ENCODE results near the gene KRTAP4-3.
"Not testable (repeated sequence)": the region's sequence is repeated elsewhere in the genome, so short reads cannot be mapped to it uniquely, and the experiment has no call there.

Gene KRTAP4-3

GRCh38 chr17:41168121-41168520 is at the start of gene KRTAP4-3:
KRTAP4-3 (minus strand) TSS chr17:41168221; CDS start chr17:41168172, 49 bp downstream.
- DNase-seq: no peak

DNA sequence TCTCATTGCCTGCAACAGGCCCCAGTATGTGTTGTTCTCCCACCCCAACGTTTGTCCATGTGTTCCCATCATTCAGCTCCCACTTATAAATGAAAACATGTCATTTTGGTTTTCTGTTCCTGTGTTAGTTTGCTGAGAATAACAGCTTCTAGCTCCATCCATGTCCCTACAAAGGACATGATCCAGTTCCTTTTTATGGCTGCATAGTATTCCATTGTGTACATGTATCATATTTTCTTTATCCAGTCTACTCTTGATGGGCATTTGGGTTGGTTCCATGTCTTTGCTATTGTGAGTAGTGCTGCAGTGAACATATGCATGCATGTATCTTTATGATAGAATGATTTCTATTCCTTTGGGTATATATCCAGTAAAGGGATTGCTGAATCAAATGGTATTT is 47.7 kb upstream of the KRTAP4-3 start:
- DNase-seq: no peak

- no peak for DNase-seq
These were observed 44.6 kb upstream of the KRTAP4-3 start for GRCh38 chr17:41212524-41213169.

GRCh38 chr17:41211845-41212466 is 43.9 kb upstream of the KRTAP4-3 start:
- no peak for DNase-seq

GRCh38 chr17:41199421-41200078 is 31.5 kb upstream of the KRTAP4-3 start:
- DNase-seq: no peak

DNA sequence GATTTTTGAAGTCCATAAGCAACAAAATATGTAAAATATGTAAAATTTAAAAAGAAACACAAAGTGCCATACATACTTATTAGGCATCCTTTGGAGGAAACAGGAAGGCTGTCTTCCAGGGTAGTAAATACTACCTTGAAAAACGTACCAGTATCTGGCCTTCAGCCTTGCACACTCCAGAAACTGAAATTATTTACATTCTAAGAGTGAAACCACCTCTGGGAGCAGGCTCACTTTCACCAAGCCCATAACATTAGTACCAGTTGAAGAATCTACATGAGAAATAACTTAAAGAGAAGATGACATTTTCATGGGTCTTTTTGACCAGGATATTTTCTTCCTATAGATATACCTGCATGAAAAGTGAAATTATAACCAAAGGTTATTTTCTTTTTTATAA is 28.0 kb upstream of the KRTAP4-3 start:
- DNase-seq: no peak

- no peak for DNase-seq
These were observed 22.3 kb upstream of the KRTAP4-3 start for GRCh38 chr17:41190328-41190727.

GRCh38 chr17:41189837-41190318 is 21.9 kb upstream of the KRTAP4-3 start, which contains the start of gene KRTAP9-1:
KRTAP9-1 (plus strand) TSS chr17:41189887; CDS start chr17:41189887, 0 bp downstream.
- not testable (repeated sequence) for DNase-seq

DNA sequence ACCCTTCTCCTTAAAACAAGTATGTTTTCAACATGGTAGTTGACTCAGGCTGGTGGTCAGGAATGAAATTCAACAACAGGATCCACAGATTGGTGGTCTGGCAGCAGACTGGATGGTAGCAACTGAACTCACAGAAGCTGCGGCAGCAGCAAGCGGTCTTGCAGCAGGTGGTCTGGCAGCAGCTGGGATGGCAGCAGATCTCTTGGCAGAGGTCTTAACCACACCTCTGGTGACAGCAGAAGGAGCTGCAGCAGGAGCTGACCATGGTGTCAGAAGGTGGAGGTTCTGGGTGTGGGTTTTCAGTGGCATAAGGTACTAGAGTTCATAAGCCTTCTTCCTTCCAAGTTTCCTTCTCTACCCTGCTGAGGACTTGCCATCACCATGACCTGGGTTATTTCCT is 18.9 kb upstream of the KRTAP4-3 start:
- DNase-seq: no peak

GRCh38 chr17:41185001-41185400 is 17.0 kb upstream of the KRTAP4-3 start:
- no peak for DNase-seq

DNA sequence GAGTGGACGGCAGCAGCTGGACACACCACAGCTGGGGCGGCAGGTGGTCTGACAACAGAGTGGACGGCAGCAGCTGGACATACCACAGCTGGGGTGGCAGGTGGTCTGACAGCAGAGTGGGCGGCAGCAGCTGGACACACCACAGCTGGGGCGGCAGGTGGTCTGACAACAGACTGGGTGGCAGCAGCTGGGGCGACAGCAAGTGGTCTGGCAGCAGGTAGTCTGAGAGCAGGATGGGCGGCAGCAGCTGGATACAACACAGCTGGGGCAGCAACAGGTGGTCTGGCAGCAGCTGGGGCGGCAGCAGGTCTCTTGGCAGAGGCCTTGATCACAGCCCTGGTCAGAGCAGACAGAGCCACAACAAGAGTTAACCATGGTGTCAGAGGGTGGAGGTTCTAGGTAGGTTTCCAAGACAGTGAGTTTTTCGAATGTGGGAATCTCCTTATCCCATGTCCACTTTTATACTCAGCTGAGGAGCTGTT is 16.5 kb upstream of the KRTAP4-3 start, which contains the start of gene KRTAP4-1:
Gene KRTAP4-1, minus strand, starts transcription at position 432 of the 482 bp plus-strand sequence. Its CDS starts 57 bp downstream, at position 375.
- DNase-seq: no peak

DNA sequence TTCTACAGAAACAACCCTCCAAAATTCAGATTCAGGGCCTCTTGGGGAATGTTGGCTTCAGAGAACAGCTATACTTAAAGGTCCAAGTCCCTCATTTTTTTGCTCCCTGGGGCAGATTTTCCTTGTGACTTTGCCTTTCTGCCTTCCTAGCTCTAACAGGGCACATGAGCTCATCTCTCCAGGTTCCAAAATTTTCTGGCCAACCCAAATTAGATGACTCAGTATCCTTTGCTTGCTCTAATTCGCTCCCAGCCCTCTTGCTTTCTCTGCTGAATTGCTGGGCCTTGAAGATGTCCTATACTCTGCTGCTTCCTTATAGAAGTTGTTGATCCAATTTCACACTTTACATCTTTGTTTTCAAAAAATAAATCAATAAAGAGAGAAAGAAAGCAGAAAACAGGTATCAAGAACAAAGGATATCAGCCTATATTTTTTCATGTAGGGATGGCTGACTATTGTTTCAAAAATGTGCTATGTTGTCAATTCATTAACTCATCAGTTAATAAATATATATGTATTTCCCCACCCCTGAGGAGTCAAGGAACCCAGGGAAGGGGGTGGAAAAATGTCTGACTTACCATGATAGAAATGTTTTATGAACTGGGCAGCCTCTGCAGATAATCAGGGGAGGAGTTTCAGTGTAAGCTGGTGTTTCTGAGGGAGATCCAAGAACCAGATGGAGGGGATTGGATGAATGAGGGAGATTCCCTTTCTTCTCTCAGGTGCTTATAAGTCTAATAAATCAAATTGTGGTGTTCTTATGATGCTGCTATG is 11.0 kb upstream of the KRTAP4-3 start:
- no peak for DNase-seq

GRCh38 chr17:41178341-41178740 is 10.3 kb upstream of the KRTAP4-3 start:
- no peak for DNase-seq

GRCh38 chr17:41177727-41178271 is 9.8 kb upstream of the KRTAP4-3 start, which contains the start of gene KRTAP4-2:
KRTAP4-2 (minus strand) TSS chr17:41178221; CDS start chr17:41178164, 57 bp downstream.
- DNase-seq: no peak

DNA sequence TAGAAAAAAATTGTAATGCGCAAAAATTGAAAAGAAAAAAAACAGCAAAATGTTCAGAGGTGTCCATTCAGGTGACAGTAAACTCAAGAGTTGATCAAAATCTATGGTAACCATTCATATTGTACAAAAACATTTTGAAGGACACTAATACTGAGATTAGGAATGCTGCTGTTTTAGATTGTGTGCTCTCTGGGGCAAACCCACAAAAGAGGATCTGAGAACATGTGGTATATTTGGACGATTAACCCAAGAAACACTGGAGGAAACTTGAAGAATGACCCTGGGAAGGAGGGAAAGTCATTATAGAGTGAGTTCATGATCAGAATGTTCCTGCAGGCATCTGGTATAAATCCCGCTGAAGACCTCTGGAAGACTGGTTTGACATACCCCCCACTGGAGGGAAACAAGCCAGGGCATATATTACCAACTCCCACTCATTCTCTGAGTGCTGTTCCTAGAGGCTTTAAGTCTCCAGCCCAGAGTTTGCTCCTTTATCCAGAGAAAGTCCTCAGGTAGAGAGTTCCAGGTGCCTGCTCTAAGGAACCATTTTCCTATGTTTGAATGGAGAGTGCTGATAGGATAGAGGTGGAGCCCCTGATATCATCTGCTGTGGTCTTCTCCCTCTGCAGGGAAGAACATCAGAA is 8.8 kb upstream of the KRTAP4-3 start:
- no peak for DNase-seq

- DNase-seq: no peak
These were observed 3.9 kb upstream of the KRTAP4-3 start for GRCh38 chr17:41171886-41172285.

DNA sequence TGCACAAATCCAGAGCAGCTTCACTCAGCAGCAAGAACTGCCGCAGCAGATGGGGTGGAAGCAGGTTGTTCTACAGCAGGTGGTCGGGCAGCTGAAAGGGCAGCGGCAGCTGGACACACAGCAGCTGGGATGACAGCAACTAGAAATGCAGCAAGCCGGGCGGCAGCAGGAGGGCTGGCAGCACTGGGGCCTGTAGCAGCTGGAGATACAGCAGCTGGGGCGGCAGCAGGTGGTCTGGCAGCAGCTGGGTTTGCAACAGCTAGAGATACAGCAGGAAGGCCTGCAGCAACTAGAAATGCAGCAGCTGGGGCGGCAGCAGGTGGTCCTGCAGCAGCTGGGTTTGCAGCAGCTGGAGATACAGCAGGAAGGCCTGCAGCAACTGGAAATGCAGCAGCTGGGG is 460 bp downstream of the KRTAP4-3 start:
- no peak for DNase-seq

- DNase-seq: no peak
These were observed 4.2 kb downstream of the KRTAP4-3 start for GRCh38 chr17:41163828-41164227.

DNA sequence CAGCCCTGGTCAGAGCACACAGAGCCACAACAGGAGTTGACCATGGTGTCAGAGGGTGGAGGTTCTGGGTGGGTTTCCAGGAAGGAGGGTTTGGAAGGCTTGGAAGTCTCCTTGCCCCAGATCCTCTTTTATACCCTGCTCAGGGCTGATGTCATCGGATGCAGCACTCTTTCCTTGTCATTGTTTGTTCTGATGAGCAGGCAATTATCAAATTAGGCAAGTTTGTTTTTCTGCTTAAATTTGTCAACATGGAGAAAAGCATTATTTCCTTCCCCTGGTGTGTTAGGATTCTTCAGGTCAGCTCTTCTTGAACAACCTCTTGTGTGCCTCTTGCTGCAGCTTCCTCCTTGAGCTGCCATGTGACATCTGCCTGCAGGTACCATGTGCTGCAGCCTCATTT is 7.4 kb downstream of the KRTAP4-3 start, which contains the start of gene KRTAP4-4:
Gene KRTAP4-4, minus strand, starts transcription at position 101 of the 400 bp plus-strand sequence. Its CDS starts 57 bp downstream, at position 44.
- DNase-seq: no peak

DNA sequence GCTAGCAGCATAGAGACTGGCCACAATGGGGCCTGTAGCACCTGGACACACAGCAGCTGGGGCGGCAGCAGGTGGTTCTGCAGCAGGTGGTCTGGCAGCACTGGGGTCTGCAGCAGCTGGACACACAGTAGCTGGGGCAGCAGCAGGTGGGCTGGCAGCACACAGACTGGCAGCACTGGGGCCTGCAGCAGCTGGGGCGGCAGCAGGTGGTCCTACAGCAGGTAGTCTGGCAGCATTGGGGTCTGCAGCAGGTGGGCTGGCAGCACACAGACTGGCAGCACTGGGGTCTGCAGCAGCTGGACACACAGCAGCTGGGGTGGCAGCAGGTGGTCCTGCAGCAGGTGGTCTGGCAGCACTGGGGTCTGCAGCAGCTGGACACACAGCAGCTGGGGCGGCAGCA is 7.8 kb downstream of the KRTAP4-3 start:
- DNase-seq: not testable (repeated sequence)

- DNase-seq: no peak
These were observed 14.2 kb downstream of the KRTAP4-3 start for GRCh38 chr17:41153856-41154255.

GRCh38 chr17:41151525-41151924 is 16.5 kb downstream of the KRTAP4-3 start:
- DNase-seq: no peak

Measured in activated CD4-positive, alpha-beta T cell treated with anti-CD3 and anti-CD28 coated beads for 1 hour (primary cell).